Adrenal gland (tissue), 12 donors: ENCODE data around the gene BCL2L13. TPM values are rescaled to one million over a fixed set of nuclear protein-coding genes. Genes with fewer than 3 reads are reported as not detected.

Experiments
- DNase-seq, 7 donors: peaks; one replicate each; pipeline ENCODE4 v3.0.0-alpha.2; 2019 to 2020
- H3K27ac ChIP-seq, 5 donors: fragments of 200-600 bp; sonication (generic) in 4 of 5; 1 replicate in 3 of 5; 2 replicates in 2 of 5; pipeline versions ENCODE4 v1.5.1 to v1.8.0; 2016 to 2020; ENCODE audit warnings: mild to moderate bottlenecking in 1 of 5
- H3K27me3 ChIP-seq: fragments of 200-600 bp; 2 replicates; pipeline ENCODE4 v1.8.0; 2021
- H3K36me3 ChIP-seq, 2 donors: fragments of 200-600 bp; replicated peaks in 1 of 2; 1 replicate in 1 of 2; 2 replicates in 1 of 2; pipeline versions ENCODE4 v1.5.1 to v1.8.0; 2018 to 2022
- H3K4me1 ChIP-seq, 2 donors: fragments of 200-600 bp; replicated peaks in 1 of 2; 1 replicate in 1 of 2; 2 replicates in 1 of 2; pipeline versions ENCODE4 v1.5.1 to v1.8.0; 2018 to 2021
- H3K4me3 ChIP-seq, 4 donors: fragments of 200-600 bp; sonication (generic) in 3 of 4; one replicate each; pipeline ENCODE4 v1.5.1; 2016 to 2018
- H3K9me3 ChIP-seq, 3 donors: fragments of 200-600 bp; sonication (generic) in 1 of 3; replicated peaks in 1 of 3; 1 replicate in 2 of 3; 2 replicates in 1 of 3; pipeline versions ENCODE4 v1.5.1 to v1.8.0; 2016 to 2021
- CTCF ChIP-seq, 6 experiments: fragments of 450-650 bp in 4 of 6; fragments of 200-600 bp in 2 of 6; sonication (generic) in 1 of 6; IDR thresholded peaks; 1 replicate in 5 of 6; 2 replicates in 1 of 6; pipeline versions ENCODE4 v1.5.1 to v1.8.0; 2016 to 2021; ENCODE audit warnings: antibody characterized with exemption in 6 of 6, mild to moderate bottlenecking in 2 of 6, moderate library complexity in 1 of 6
- POLR2A ChIP-seq, 2 donors: fragments of 450-650 bp; IDR thresholded peaks; one replicate each; pipeline ENCODE4 v1.6.1; 2017; ENCODE audit warnings: antibody characterized with exemption in 2 of 2, mild to moderate bottlenecking in 2 of 2, moderate library complexity in 1 of 2
- WGBS, 4 donors: extraction: QIAGEN DNeasy Blood & Tissue Kit in 2 of 4; methylation state at CpG; one replicate each; pipeline versions ENCODE4 v1.1.5 to v1.1.7; 2013 to 2017; 5-methylcytosine and 5-hydroxymethylcytosine counted together
- intact Hi-C, 2 donors: fragments of 100-400 bp; cut with DNase I; formaldehyde crosslinking; loops; one replicate each; pipeline versions ENCODE4 v1.14.1 to v1.15.0; 2022 to 2023
- polyA plus RNA-seq, 3 donors: library from polyadenylated mRNA; stranded (reverse); fragments of 200-250 nt in 2 of 3; fragments of 350-450 nt in 1 of 3; fragmentation: Illumina TruSeq in 1 of 3; extraction: RNeasy Lipid Tissue Mini Kit (QIAGEN cat#74804) in 1 of 3; gene quantifications; one replicate each; pipeline ENCODE4 v1.2.3, GENCODE V29; 2013 to 2014
- total RNA-seq, 9 donors: library from RNA; depleted of rRNA in 4 of 9; stranded (reverse); fragments of >200 nt in 4 of 9; fragments of 120-200 nt in 1 of 9; fragmentation: NEBNext Ultra II Directional in 1 of 9; extraction: Animal tissue kit (Norgen Biotek cat#: 25700) in 1 of 9; gene quantifications; one replicate each; pipeline versions ENCODE4 v1.1.0 to v1.2.4, GENCODE V29; 2013 to 2023
- donor health status: healthy with polysubstance abuse.
- donor health status: Bipolar disorder and iron deficiency.
- donor health status: DM: yes; HTN: yes; CAD: no.
- donor health status: DM: no; HTN: no; CAD: no.
- donor health status: DM: no; HTN: no; CAD: no.
- donor health status: DM: yes; HTN: yes; CAD: no.

Gene BCL2L13
- total and polyA plus RNA-seq, 12 donors: 30.9 to 142 (median 94.3) TPM

GRCh38 chr22:17675584-17675983 is 37.0 kb downstream of the BCL2L13 start:
- no peak for DNase-seq
- intact Hi-C loops: no loop called here
- H3K36me3 ChIP-seq: peaks cover 0 to 5% of the 10 kb centered on the region in 2 donors
- H3K4me1 ChIP-seq: peaks cover 0 to 26% of the 10 kb centered on the region in 2 donors
- H3K27ac ChIP-seq: no peak overlapping the region
- no peaks in the 10 kb centered on the region for H3K27me3 ChIP-seq
- no peak overlapping the region for H3K4me3 ChIP-seq
- WGBS, 4 donors: 33 to 54% (median 43%) methylated on average over 1 of the region's 1 CpG
- no peak for TF ChIP-seq POLR2A (IDR thresholded peaks at IDR 0.05)
- TF ChIP-seq CTCF (IDR thresholded peaks at IDR 0.05): no peak
- no peaks in the 10 kb centered on the region for H3K9me3 ChIP-seq

- no peaks in the 10 kb centered on the region for H3K9me3 ChIP-seq
- whole genome bisulfite sequencing, 4 donors: 85 to 97% (median 88%) methylated on average over 1 of the region's 1 CpG
Observed at GRCh38 chr22:17678817-17679385, 40.3 kb downstream of the BCL2L13 start.

GRCh38 chr22:17684245-17684644 is 45.7 kb downstream of the BCL2L13 start:
- Histone ChIP-seq H3K27ac (no peak overlapping the region), H3K4me3 (no peak overlapping the region), H3K27me3 (no peaks in the 10 kb centered on the region), H3K9me3 (no peaks in the 10 kb centered on the region), H3K4me1 (no peaks in the 10 kb centered on the region), H3K36me3 (peaks cover 0 to 5% of the 10 kb centered on the region in 2 donors)
- DNase-seq: no peak
- 74 to 76% (median 75%) methylated on average over 3 of the region's 3 CpGs for WGBS, 4 donors
- TF ChIP-seq POLR2A (IDR thresholded peaks at IDR 0.05) (no peak), CTCF (IDR thresholded peaks at IDR 0.05) (no peak)
- intact Hi-C loops: no loop called here

More at GRCh38 chr22:17678817-17679385, 40.3 kb downstream of the BCL2L13 start:
- Histone ChIP-seq H3K27me3 (no peaks in the 10 kb centered on the region), H3K27ac (no peak overlapping the region), H3K36me3 (no peaks in the 10 kb centered on the region), H3K4me3 (no peak overlapping the region), H3K4me1 (peaks cover 0 to 7% of the 10 kb centered on the region in 2 donors)
- peak in 1 of 7 donors; percentile 15 for DNase-seq
- intact Hi-C loops: no loop called here
- TF ChIP-seq POLR2A (IDR thresholded peaks at IDR 0.05) (no peak), CTCF (IDR thresholded peaks at IDR 0.05) (no peak)

GRCh38 chr22:17692841-17693240 is 54.3 kb downstream of the BCL2L13 start:
- H3K9me3 ChIP-seq: no peaks in the 10 kb centered on the region
- no peaks in the 10 kb centered on the region for H3K4me1 ChIP-seq
- no peak overlapping the region for H3K4me3 ChIP-seq
- no peak overlapping the region for H3K27ac ChIP-seq
- intact Hi-C loops: loop anchor here in 1 of 2 donors (10.0 kb wide), 1 partner anchor 48 kb away; no protein-coding TSS in a partner anchor
- WGBS, 4 donors: 89 to 96% (median 92%) methylated on average over 4 of the region's 4 CpGs
- no peaks in the 10 kb centered on the region for H3K27me3 ChIP-seq
- DNase-seq: no peak
- TF ChIP-seq CTCF (IDR thresholded peaks at IDR 0.05) (no peak), POLR2A (IDR thresholded peaks at IDR 0.05) (no peak)
- peaks cover 0 to 4% of the 10 kb centered on the region in 2 donors for H3K36me3 ChIP-seq
